Lung (tissue), 12 donors: ENCODE measurements around the gene GCK. TPM values are rescaled to one million over a fixed set of nuclear protein-coding genes. Genes with fewer than 3 reads are reported as not detected.
A peak's percentile ranks its signal among the peaks of the same experiment; 100 is the strongest.

Experiments used
- ATAC-seq: fragments of 200-7000 bp; cut with Tn5 transposase; one replicate; pipeline ENCODE4 v1.9.1; 2020; ENCODE audit warnings: moderate number of reproducible peaks; ENCODE audit not compliant: insufficient read depth, low FRiP score
- DNase-seq, 3 donors: peaks; one replicate each; pipeline ENCODE4 v3.0.0-alpha.2; 2013 to 2017
- H3K27ac ChIP-seq, 2 donors: one replicate each; pipeline ENCODE4 v1.5.1; 2013; ENCODE audit warnings: mild to moderate bottlenecking in 2 of 2, moderate library complexity in 2 of 2, control low read depth in 1 of 2, inconsistent platforms in 1 of 2, low read depth in 1 of 2, low read length in 1 of 2
- H3K27me3 ChIP-seq, 3 donors: one replicate each; pipeline ENCODE4 v1.5.1; 2013; ENCODE audit warnings: low read length in 2 of 3; ENCODE audit not compliant: control insufficient read depth in 3 of 3, insufficient read depth in 3 of 3
- H3K36me3 ChIP-seq, 4 donors: one replicate each; pipeline ENCODE4 v1.5.1; 2013; ENCODE audit warnings: low read length in 4 of 4, mild to moderate bottlenecking in 1 of 4, moderate library complexity in 1 of 4; ENCODE audit not compliant: control insufficient read depth in 4 of 4, insufficient read depth in 4 of 4
- H3K4me1 ChIP-seq, 5 donors: one replicate each; pipeline ENCODE4 v1.5.1; 2013; ENCODE audit warnings: low read length in 5 of 5, mild to moderate bottlenecking in 2 of 5, moderate library complexity in 1 of 5; ENCODE audit not compliant: control insufficient read depth in 5 of 5, insufficient read depth in 5 of 5
- H3K4me3 ChIP-seq: one replicate; pipeline ENCODE4 v1.5.1; 2013; ENCODE audit warnings: mild to moderate bottlenecking, control low read depth, moderate library complexity
- H3K9ac ChIP-seq, 2 donors: one replicate each; pipeline ENCODE4 v1.5.1; 2013; ENCODE audit warnings: low read length in 2 of 2, control low read depth in 1 of 2; ENCODE audit not compliant: insufficient read depth in 1 of 2
- H3K9me3 ChIP-seq, 4 donors: one replicate each; pipeline ENCODE4 v1.5.1; 2013; ENCODE audit warnings: low read length in 3 of 4, mild to moderate bottlenecking in 1 of 4, moderate library complexity in 1 of 4; ENCODE audit not compliant: control insufficient read depth in 4 of 4, insufficient read depth in 3 of 4
- WGBS, 2 donors: extraction: QIAGEN DNeasy Blood & Tissue Kit; methylation state at CpG; one replicate each; pipeline ENCODE4 v1.1.7; 2013; 5-methylcytosine and 5-hydroxymethylcytosine counted together
- polyA plus RNA-seq, 2 donors: library from polyadenylated mRNA; stranded (reverse); fragments of 200-250 nt; gene quantifications; one replicate each; pipeline ENCODE4 v1.2.1, GENCODE V29; 2013
- total RNA-seq, 2 donors: library from RNA; depleted of rRNA in 1 of 2; stranded (reverse); fragments of >200 nt in 1 of 2; gene quantifications; one replicate each; pipeline ENCODE4 v1.2.1, GENCODE V29; 2014 to 2021
- TF ChIP-seq, protein P1 (sequence below): IDR thresholded peaks from 2 replicates; pipeline ENCODE4 v1.5.1; 2012; ENCODE audit warnings: mild to moderate bottlenecking; ENCODE audit errors: control extremely low read depth, extremely low read depth
- donor health status: control.
- donor health status: control.
- donor health status: Bipolar disorder and iron deficiency.
- donor health status: healthy.
- donor health status: DM: yes; HTN: yes; CAD: no.

Gene GCK
- total and polyA plus RNA-seq, 4 donors, result 0.25 to 1.1 (median 0.43) TPM

DNA sequence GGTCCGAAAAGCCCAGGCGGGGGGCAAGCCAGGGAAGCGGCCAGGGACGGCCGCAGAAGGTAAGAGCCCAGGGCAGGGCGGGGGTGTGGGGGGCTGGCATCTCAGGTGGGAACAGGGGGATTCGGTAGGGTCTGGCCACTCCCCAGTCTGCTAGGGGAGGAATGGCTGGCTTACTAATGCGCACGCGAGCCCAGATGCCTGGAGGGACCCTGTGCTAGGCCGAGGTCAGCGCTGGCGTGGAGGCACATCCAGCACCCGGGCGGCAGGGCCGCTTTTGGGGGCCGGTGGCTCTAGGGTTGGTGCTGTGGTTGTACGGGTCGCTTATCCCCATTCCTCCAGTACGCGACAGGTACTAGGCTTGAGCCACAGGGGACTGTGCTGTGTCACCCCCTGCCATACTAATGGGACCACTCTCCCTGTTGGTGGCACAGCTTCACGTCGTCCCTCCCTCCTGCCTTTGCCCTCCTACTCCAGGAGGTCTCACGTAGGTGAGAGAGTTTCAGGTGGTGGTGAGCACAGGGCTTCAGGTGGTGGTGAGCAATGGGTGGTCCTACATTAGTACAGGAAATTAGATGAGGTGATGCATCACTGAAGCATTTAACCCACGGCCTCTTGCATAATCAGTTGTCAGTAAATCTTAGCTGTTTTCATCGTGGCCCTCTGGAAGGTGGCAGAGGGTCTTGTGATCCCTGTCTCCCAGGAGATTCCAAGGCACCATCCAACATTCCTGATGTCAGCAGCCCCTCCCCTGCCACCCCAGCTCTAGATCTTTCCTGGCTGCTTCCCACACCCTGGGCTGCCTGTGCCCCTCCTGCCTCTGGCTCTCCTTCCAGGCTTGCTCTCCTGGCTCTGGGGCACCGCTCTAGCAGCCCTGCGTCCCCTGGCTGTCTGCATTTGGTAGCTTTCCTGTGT is 84.1 kb downstream of the GCK start:
- Histone ChIP-seq H3K4me1 (peaks cover 0 to 27% (median 3%) of the 10 kb centered on the region in 5 donors), H3K27me3 (no peaks in the 10 kb centered on the region), H3K9me3 (no peaks in the 10 kb centered on the region), H3K36me3 (peaks cover 0 to 11% (median 4%) of the 10 kb centered on the region in 4 donors), H3K4me3 (peak overlapping the region; percentile 34), H3K27ac (peak overlapping the region in 1 of 2 donors; percentile 81), H3K9ac (peak overlapping the region; percentile 11 to 25)
- 40 to 45% methylated on average over 24 to 28 of the region's 28 CpGs for WGBS, 2 donors
- ATAC-seq (no peak), DNase-seq (peak in 2 of 3 donors; percentile 37 to 41)
- TF ChIP-seq, protein P1, sequence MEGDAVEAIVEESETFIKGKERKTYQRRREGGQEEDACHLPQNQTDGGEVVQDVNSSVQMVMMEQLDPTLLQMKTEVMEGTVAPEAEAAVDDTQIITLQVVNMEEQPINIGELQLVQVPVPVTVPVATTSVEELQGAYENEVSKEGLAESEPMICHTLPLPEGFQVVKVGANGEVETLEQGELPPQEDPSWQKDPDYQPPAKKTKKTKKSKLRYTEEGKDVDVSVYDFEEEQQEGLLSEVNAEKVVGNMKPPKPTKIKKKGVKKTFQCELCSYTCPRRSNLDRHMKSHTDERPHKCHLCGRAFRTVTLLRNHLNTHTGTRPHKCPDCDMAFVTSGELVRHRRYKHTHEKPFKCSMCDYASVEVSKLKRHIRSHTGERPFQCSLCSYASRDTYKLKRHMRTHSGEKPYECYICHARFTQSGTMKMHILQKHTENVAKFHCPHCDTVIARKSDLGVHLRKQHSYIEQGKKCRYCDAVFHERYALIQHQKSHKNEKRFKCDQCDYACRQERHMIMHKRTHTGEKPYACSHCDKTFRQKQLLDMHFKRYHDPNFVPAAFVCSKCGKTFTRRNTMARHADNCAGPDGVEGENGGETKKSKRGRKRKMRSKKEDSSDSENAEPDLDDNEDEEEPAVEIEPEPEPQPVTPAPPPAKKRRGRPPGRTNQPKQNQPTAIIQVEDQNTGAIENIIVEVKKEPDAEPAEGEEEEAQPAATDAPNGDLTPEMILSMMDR, result no peak

DNA sequence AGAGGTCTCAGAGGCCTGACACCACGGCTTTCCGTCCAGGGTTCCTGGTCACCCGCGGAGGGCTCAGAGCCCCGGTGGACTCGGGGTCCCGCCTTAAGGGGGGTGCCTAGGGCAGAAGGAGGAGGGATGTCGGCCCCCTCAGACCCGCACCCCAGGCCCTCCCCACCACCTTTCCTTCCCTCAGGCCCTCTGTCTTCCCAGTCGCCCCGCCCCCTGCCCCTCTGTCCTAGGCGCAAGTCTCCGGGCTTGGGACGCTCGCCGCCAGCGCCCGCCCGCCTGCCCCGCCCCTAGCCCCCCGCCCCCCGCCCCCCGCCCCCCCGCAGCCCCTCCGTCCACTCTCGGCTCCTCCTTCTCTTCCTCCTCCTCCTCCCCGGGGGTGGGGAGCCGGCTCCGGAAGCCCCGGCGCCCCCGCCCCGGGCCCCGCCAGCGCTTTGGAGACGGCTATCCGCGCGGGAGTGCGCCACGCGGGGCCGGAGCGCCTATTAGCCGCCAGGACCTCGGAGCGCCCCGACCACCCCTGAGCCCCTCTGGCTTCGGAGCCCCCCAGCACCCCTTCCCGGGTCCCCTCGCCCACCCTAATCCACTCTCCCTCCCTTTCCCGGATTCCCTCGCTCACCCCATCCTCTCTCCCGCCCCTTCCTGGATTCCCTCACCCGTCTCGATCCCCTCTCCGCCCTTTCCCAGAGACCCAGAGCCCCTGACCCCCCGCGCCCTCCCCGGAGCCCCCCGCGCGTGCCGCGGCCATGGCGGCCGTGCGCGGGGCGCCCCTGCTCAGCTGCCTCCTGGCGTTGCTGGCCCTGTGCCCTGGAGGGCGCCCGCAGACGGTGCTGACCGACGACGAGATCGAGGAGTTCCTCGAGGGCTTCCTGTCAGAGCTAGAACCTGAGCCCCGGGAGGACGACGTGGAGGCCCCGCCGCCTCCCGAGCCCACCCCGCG is 85.0 kb downstream of the GCK start, which contains the start of gene AEBP1:
Gene AEBP1 (plus strand): TSS at position 423 of the 937 bp plus-strand sequence. CDS start 321 bp downstream, at position 744.
- TF ChIP-seq, protein P1, result no peak
- peak within 1 kb of the TSS in 1 of 2 donors; percentile 81 for H3K27ac ChIP-seq
- ATAC-seq (no peak), DNase-seq (peak; percentile 65 to 70 (median 67))
- peaks cover 0 to 27% (median 3%) of the 10 kb centered on the region in 5 donors for H3K4me1 ChIP-seq
- H3K9me3 ChIP-seq, result no peaks in the 10 kb centered on the region
- 3% methylated on average over 68 to 84 of the region's 87 CpGs for WGBS, 2 donors
- H3K9ac ChIP-seq, result peak within 1 kb of the TSS; percentile 11 to 25
- peaks cover 0 to 11% (median 4%) of the 10 kb centered on the region in 4 donors for H3K36me3 ChIP-seq
- no peaks in the 10 kb centered on the region for H3K27me3 ChIP-seq
- H3K4me3 ChIP-seq, result peak within 1 kb of the TSS; percentile 34

DNA sequence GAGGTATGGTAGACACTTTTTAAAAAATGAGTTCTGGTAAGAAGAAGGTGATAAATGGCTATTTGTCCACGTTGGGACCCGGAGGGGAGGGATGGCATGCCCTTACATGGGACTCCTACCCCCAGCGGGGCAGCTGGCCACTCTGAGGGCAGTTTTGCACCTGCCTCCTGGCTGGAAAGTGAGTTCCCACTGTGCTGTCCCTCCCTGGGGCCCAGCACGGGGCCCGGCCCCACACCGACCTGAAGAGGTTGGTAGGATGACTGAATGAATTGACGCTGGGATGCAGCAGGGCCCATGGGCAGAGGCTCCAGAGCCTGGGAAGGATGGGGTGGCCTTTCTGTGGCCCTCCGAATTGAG is 85.7 kb downstream of the GCK start:
- peaks cover 0 to 9% (median 2%) of the 10 kb centered on the region in 4 donors for H3K36me3 ChIP-seq
- DNase-seq (no peak), ATAC-seq (no peak)
- 58 to 65% methylated on average over 8 of the region's 8 CpGs for WGBS, 2 donors
- H3K9ac ChIP-seq, result no peak overlapping the region
- no peaks in the 10 kb centered on the region for H3K27me3 ChIP-seq
- H3K4me3 ChIP-seq, result no peak overlapping the region
- no peaks in the 10 kb centered on the region for H3K9me3 ChIP-seq
- TF ChIP-seq, protein P1, result no peak
- H3K27ac ChIP-seq, result peak overlapping the region in 1 of 2 donors; percentile 46
- H3K4me1 ChIP-seq, result peaks cover 0 to 27% (median 3%) of the 10 kb centered on the region in 5 donors
